Measurements from ENCODE around the gene NPAS3. TPM values are rescaled to one million over a fixed set of nuclear protein-coding genes. Genes with fewer than 3 reads are reported as not detected.

NPAS3 gene
- polyA plus RNA-seq, 4 donors: 8.5 to 11.0 (median 10.7) TPM

DNA sequence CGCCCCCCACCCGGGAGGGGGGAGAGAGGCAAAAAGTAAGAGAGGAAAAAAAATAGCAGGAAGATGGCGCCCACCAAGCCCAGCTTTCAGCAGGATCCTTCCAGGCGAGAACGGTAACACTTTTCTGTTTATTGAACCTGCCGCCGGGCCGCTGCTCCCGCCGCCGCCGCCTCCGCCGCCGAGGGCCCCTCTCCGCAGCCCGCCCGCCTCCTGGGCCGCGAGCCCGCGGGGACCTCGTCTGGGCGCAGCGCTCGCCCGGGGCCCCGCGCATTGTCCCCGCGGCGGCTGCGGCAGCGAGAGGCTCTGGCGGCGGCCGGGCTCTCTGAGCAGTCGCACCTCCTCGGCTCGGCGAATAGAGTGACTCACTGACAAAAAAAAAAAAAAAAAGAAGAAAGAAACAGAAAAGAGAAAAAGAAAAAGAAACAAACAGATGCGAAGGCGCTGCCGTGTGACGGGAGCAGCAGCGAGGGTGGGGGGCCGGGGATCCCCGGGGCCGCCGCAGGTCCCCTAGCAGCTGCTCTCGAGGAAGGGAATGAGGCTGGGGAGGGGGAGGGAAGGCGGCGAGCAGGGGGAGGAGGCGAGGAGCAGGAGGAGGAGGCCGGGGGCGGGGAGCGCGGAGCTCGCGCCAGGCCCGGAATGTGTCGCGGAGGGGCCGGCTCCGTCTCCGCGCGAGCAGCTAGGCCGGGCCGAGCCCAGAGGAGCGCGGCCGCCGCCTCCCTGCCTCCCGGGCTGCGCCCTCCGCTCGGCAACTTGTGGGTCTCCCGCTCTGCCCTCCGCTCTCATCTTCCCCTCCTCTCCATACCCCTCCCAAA lies 781 bp downstream of the NPAS3 start:
- DNase-seq (ENCODE audit: low read depth in 4 of 4, low spot score in 3 of 4): peak in 1 of 4 donors; percentile 62

DNA sequence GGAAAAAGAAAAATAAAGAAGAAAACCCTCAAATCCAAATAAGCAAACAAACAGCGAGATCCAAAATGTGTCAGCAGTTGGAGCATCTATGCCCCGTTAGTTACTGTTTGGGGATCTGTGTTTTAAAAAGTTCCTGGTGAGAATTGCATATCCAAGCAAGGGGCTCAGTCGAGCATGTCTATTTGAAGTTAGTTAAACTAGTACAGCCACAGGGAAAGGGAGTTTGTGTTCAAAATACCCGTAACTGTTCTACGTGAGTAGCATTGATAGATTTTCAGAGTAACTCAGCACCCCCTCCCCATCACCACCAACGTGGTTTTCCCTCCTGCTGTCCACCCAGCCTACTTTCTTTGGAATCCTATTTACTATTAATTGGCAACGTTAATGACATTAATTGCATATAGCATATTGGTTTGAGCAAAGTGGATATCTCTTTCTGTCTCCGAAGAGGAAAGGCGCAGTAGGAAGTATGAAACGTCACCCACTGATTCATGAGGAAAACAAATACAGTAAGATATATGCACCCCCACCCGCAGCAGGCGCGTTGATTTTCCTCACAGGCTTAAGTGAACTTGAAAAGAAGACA lies 1.5 kb downstream of the NPAS3 start:
- no peak for DNase-seq (ENCODE audit: low read depth in 4 of 4, low spot score in 3 of 4)

- no peak for DNase-seq (ENCODE audit: low read depth in 4 of 4, low spot score in 3 of 4)
Observed at GRCh38 chr14:32940711-32941667, 2.3 kb downstream of the NPAS3 start.

DNA sequence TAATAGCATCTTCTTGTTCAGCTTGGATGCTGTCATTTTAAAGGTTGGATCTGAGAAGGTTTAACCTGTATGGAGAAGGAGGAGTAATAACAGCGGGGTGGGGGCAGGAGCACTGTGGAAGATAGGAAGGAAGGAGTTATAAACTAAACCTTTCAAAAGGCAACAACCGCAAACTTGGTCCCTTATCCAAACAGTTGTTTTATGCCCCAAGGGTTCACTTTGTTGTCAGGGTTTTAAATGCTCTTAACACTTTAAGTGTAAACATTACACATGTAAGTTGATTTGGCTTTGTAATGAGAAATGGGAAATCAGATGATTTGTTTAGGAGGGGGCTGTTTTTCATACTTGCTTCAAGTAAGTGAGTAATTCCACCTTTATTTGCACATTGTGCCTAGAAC lies 3.0 kb downstream of the NPAS3 start:
- no peak for DNase-seq (ENCODE audit: low read depth in 4 of 4, low spot score in 3 of 4)

GRCh38 chr14:32947081-32947480 lies 8.4 kb downstream of the NPAS3 start:
- DNase-seq (ENCODE audit: low read depth in 4 of 4, low spot score in 3 of 4): no peak

- DNase-seq (ENCODE audit: low read depth in 4 of 4, low spot score in 3 of 4): no peak
Observed at GRCh38 chr14:32947792-32948191, 9.1 kb downstream of the NPAS3 start.

DNA sequence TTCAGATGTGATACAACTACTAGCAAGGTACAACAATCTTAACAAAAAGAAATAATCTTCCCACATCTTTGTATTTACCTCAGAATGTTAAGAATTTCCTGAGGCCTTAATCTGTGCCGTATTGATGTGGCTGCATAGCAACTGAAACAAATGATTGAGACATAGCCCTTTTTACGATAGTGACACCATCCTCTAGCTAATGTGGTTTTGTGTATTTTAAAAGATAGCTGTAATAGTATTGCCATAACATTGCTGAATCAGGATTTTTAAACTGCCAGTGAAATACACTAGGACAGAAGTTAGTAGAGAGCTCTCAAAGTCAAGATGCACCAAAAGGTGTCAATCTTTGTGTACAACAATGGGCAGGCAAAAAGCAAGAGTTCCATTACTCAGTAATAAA lies 11.9 kb downstream of the NPAS3 start:
- no peak for DNase-seq (ENCODE audit: low read depth in 4 of 4, low spot score in 3 of 4)

- no peak for DNase-seq (ENCODE audit: low read depth in 4 of 4, low spot score in 3 of 4)
Observed at GRCh38 chr14:32967421-32967820, 28.7 kb downstream of the NPAS3 start.

GRCh38 chr14:32968972-32969544 lies 30.4 kb downstream of the NPAS3 start:
- DNase-seq (ENCODE audit: low read depth in 4 of 4, low spot score in 3 of 4): no peak

DNA sequence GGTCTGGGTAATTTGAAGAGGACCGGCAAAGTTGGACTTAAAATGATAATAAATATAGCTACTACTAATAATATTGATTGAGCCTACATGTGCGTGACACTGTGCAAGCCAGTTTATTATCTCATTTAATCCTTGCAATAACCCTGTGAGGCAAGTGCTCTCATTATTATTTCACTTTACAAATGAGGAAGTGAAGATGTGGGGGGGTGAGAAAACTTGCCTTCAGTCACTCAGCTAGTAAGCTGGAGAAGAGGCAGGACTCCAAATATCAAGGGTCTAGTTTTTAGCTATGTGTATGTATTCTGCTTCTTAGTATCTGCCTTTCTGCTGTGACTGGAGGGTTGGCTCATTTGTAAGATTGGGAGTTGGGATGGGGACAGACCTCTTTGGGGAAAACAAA lies 39.2 kb downstream of the NPAS3 start:
- no peak for DNase-seq (ENCODE audit: low read depth in 4 of 4, low spot score in 3 of 4)

GRCh38 chr14:32978691-32979255 lies 40.1 kb downstream of the NPAS3 start:
- DNase-seq (ENCODE audit: low read depth in 4 of 4, low spot score in 3 of 4): no peak

GRCh38 chr14:32980178-32980901 lies 41.7 kb downstream of the NPAS3 start:
- no peak for DNase-seq (ENCODE audit: low read depth in 4 of 4, low spot score in 3 of 4)

DNA sequence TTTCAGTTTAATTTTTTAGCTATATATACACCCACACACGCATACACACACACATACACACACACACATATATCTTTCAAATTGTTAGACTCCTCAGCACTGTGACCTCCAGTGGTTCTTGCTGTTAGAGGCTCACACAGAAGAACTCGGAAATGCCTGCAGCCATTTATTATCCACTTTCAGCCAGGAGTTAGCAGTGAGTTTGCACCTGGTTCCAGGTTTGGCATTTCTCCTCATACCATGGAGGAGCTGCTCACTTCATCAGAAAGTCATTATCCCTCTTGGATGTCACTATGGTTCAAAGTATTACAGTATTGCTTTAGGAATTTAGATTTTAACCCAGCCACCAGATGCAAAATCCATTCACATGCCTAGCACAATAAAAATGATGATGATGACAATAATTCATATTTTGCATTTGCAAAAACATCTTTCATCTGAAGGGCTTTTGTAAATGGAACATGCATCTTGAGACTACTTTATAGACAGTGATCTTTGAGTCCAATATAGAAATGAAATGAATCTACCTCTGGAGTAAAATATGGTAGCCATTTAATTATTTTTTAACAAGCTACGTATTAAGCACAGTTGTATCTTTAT lies 42.3 kb downstream of the NPAS3 start:
- no peak for DNase-seq (ENCODE audit: low read depth in 4 of 4, low spot score in 3 of 4)

- no peak for DNase-seq (ENCODE audit: low read depth in 4 of 4, low spot score in 3 of 4)
Observed at GRCh38 chr14:32984241-32984930, 45.7 kb downstream of the NPAS3 start.

- DNase-seq (ENCODE audit: low read depth in 4 of 4, low spot score in 3 of 4): no peak
Observed at GRCh38 chr14:32985866-32986265, 47.2 kb downstream of the NPAS3 start.

- no peak for DNase-seq (ENCODE audit: low read depth in 4 of 4, low spot score in 3 of 4)
Observed at GRCh38 chr14:32986791-32987540, 48.3 kb downstream of the NPAS3 start.

GRCh38 chr14:32991691-32992090 lies 53.0 kb downstream of the NPAS3 start:
- no peak for DNase-seq (ENCODE audit: low read depth in 4 of 4, low spot score in 3 of 4)

GRCh38 chr14:32993921-32994320 lies 55.2 kb downstream of the NPAS3 start:
- DNase-seq (ENCODE audit: low read depth in 4 of 4, low spot score in 3 of 4): peak in 2 of 4 donors; percentile 14 to 34
